Activated gamma-delta T cell (primary cell): ENCODE data around the gene ASB4.

Experiments used
- DNase-seq: peaks from one replicate; lab custom pipeline; 2025; lab: John Stamatoyannopoulos, UW

ASB4 gene

DNA sequence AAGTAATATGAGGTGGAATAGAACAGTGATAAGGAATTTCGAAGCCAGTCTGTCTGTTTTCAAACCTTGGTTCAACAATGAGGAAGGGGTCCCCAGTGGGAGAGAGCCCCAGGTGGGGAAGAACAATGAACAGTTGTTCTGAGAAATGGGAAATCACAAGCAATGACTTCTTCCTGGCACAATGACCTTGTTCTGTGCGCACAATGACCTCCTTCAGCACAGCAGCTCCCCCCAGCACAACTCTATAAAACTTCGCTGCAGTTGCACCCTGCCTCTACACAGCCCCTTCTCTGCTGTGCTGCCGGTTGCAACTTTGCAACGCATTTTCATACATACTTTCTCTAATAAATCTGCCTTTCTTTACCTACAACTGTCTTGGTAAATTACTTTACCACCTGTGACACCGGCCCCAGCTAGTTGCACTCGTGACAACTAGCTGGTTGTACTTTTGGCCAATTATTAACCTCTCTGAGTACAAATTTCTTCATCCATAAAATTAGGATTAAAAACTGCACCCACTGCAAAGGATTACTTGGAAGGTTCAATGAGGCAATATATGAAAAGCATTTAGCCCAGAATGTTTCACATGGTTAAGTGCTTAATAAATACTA is 40.5 kb downstream of the ASB4 start:
- DNase-seq = no peak

GRCh38 chr7:95527033-95527775 is 41.5 kb downstream of the ASB4 start:
- DNase-seq = no peak

DNA sequence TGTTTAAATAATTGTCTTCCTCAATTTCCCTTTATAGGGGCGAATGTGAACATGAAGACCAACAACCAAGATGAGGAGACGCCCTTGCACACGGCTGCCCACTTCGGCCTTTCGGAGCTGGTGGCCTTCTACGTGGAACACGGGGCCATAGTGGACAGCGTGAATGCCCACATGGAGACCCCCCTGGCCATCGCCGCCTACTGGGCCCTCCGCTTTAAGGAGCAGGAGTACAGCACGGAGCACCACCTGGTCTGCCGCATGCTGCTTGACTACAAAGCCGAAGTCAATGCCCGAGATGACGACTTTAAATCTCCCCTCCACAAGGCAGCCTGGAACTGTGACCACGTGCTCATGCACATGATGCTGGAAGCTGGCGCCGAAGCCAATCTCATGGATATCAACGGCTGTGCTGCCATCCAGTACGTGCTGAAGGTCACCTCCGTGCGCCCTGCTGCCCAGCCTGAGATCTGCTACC is 42.1 kb downstream of the ASB4 start:
- DNase-seq = no peak

GRCh38 chr7:95529701-95530100 is 44.0 kb downstream of the ASB4 start:
- no peak for DNase-seq

DNA sequence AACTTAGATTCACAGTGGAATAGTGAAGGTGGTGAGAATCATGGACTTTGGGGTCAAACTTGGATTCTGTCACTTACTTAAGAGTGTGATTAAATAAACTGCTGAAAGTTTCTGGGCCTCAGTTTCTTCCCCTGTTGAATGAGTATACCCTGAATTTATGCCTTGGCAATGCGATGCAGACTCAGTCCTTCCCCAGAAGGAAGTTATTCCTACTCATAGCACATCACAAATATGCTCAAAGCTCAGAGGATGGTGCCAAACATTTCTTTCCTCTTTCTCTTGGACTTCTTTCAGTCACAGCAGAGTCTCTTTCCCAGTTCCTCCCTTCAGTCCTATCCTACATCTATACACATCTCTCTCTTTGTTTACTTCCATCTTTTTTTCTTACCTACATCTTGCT is 45.1 kb downstream of the ASB4 start:
- no peak for DNase-seq

- no peak for DNase-seq
Measured at GRCh38 chr7:95531605-95532219, 46.0 kb downstream of the ASB4 start.

DNA sequence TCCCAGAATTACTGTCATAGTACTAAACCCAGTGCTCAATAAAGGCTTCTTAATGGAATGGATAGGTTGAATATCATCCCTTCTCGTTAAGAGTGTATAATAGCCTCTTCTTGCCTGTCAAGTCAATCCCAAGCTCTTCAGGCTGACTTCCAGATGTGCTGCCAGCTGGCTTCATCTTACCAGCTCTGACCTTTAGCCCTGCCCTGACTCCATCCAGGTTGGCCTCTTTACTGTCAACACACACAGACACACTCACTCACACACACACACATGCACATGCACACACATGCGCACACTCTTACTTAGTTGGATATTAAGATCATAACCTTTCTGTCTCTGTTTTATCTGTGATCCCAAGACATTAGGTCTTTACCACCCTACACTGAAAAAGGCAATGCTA is 49.1 kb downstream of the ASB4 start:
- no peak for DNase-seq

- DNase-seq = no peak
Measured at GRCh38 chr7:95535662-95536061, 49.9 kb downstream of the ASB4 start.

DNA sequence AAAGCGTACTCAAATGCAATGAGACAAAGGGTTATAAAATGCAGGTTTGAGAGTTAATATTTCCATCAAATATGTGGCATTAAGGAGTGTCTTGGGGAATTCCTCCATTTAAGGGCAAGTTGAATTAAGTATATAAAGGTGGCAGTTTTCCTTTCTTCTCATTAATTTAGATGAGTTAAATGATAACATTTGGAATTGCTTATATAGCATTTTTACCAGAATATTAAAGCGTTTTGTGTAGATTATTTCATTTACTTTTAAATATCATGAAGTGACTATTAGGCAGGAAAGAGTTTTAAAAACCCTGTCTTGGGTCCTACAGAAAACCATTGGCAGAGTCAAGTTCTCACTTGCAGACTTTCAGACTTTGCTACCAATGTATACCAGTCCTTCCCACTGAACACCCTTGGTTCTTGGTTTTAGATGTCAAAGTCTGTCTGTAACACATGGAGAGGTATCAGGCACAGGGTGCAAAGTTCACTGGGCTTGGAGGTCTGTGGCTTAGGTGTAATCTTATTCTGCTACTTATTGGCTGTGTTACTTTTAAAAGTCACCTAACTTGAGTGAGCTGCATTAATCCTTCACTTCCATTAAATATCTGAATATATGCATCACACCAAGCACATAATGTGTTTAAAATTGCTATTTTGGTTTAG is 51.0 kb downstream of the ASB4 start:
- DNase-seq = no peak

- no peak for DNase-seq
Measured at GRCh38 chr7:95537468-95537867, 51.7 kb downstream of the ASB4 start.

DNA sequence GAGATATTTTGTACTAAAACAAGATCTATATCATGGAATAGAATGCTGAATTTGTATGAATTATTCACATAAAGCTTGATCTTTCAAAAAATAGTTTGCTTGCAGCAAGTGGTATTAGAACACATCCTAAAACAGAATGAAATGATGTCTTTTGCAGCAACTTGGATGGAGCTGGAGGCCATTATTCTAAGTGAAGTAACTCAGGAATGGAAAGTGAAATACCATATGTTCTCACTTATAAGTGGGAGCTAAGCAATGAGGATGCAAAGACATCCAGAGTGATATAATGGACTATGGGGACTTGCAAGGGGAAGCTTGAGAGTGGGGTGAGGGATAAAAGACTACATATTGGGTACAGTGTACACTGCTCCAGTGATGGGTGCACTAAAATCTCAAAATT is 53.7 kb downstream of the ASB4 start:
- DNase-seq = no peak

DNA sequence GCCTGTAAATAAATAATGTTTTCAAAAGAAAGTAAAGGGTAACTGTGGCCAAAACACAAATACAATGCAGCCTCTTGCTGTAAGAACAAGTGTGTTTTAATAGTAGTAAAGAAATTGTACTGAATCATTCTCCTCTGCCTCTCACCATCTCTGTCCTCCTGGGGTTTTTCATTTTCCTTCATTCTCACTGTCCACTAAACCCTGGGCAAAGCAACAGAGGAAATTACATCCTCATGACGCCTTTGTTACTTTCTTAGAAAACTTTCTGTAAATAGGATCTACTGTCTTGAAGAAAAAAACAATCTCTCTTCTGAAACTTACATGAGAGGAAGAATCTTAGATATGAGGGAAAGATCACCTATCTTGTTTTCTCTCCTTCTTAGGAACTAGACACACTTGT is 54.6 kb downstream of the ASB4 start:
- DNase-seq = no peak

DNA sequence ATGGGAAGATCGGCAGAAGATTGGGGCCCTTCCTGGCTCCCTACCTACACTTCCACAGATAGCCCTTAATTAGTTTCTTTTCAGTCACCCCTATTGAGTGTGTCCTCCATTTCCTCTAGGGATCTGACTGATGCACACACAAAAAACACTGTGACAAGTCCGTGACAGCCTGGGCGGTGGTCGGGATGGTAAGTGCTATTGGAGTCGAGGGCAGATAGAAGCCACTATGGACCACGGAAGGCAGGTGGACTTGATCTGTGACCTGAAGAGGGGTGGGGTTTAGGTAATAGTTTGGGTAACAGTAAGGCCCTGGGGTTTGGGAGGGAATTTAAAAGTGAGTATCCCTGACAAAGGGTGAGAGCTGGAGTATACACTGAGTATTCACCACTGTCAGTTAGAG is 57.6 kb downstream of the ASB4 start:
- DNase-seq = no peak

GRCh38 chr7:95544171-95544570 is 58.4 kb downstream of the ASB4 start:
- DNase-seq = no peak

GRCh38 chr7:95545007-95545615 is 59.4 kb downstream of the ASB4 start:
- DNase-seq = no peak

GRCh38 chr7:95545673-95546072 is 59.9 kb downstream of the ASB4 start:
- no peak for DNase-seq

DNA sequence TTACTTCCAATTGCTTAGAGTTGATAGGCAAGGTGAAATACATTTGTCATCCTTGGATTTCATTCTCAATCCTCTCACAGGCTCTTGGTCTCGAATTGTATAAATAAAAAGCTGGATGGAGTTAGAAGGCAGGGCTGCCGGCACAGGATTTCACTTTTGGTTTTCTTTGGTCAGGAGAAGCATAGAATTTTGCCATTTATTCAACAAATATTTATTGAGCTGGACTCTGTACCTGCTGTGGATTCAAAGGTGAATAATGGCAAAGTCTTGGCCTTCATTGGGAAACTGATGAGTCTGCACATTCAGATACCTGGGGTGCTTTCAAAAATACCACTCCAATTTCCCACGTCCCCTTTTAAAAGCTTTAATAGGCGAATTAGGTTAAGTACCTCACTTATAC is 60.9 kb downstream of the ASB4 start:
- no peak for DNase-seq

- no peak for DNase-seq
Measured at GRCh38 chr7:95547361-95548348, 61.9 kb downstream of the ASB4 start.

- DNase-seq = no peak
Measured at GRCh38 chr7:95549818-95550529, 64.2 kb downstream of the ASB4 start.

DNA sequence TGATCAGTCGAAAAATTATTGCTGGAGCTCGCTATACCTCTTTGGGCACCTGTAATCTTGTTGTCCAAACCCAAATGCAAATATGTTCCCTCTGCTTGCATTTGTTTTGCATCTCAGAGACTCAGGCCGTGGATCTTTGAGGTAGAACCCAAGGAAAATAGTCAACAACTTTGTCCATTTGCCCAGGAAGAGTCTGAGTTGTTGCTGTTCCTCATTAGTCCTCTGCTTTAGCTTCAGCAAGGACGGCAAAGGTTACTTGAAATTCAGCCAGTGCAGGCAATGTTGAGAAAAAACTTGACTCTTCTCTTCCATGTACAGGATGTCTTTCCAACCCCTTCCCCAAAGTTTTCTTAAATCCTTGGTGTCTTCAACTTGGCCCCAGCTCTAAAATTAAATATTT is 64.8 kb downstream of the ASB4 start:
- no peak for DNase-seq
